PFSK-1 (cell line): Measurements from ENCODE around the gene MCRIP2.

Experiments
- POLR2AphosphoS5 ChIP-seq: IDR thresholded peaks from 2 replicates; pipeline ENCODE4 v1.6.1; 2012; ENCODE audit warnings: low read depth, mild to moderate bottlenecking, control low read depth, low read length, moderate library complexity
- TAF1 ChIP-seq: IDR thresholded peaks from 2 replicates; pipeline ENCODE4 v1.6.1; 2012; ENCODE audit warnings: low read length, control low read depth, borderline replicate concordance; ENCODE audit not compliant: insufficient read depth
- TF ChIP-seq, protein P1 (sequence below), 2 experiments: IDR thresholded peaks; 2 replicates each; pipeline versions ENCODE4 v1.6.1 to v1.8.0; 2011 to 2012; ENCODE audit warnings: low read depth in 2 of 2, low read length in 2 of 2, control low read depth in 1 of 2, inconsistent platforms in 1 of 2, mild to moderate bottlenecking in 1 of 2, moderate library complexity in 1 of 2; ENCODE audit not compliant: insufficient read depth in 1 of 2

DNA sequence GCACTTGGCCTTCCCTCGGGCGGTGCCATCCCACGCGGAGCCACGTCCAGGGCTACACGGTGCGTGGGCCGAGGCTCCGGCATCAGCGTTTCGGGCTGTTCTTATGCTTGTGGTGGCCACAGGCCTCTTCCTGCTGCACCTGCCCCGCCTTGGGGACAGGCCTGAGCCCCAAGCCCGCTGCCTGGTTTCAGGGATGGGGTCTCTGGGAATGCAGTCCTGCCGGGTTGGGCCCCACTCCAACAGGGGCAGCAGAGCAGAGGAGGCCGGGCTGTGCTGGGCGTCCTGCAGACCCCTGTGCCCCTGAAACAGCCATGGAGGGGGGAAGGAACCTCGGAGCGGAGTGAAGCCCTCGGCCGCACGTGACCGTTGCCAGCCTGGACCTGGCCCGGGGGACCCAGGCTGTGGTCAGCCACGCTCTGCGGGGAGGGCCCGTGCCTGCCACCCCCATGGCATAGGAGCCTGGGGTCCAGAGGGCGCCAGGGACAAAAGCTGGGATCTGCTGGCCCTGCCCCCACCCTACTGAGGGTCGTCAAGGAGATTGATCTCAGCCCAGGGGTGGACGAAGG lies 11.3 kb upstream of the MCRIP2 start:
- TF ChIP-seq POLR2AphosphoS5 (no peak), TAF1 (no peak)
- TF ChIP-seq, protein P1, sequence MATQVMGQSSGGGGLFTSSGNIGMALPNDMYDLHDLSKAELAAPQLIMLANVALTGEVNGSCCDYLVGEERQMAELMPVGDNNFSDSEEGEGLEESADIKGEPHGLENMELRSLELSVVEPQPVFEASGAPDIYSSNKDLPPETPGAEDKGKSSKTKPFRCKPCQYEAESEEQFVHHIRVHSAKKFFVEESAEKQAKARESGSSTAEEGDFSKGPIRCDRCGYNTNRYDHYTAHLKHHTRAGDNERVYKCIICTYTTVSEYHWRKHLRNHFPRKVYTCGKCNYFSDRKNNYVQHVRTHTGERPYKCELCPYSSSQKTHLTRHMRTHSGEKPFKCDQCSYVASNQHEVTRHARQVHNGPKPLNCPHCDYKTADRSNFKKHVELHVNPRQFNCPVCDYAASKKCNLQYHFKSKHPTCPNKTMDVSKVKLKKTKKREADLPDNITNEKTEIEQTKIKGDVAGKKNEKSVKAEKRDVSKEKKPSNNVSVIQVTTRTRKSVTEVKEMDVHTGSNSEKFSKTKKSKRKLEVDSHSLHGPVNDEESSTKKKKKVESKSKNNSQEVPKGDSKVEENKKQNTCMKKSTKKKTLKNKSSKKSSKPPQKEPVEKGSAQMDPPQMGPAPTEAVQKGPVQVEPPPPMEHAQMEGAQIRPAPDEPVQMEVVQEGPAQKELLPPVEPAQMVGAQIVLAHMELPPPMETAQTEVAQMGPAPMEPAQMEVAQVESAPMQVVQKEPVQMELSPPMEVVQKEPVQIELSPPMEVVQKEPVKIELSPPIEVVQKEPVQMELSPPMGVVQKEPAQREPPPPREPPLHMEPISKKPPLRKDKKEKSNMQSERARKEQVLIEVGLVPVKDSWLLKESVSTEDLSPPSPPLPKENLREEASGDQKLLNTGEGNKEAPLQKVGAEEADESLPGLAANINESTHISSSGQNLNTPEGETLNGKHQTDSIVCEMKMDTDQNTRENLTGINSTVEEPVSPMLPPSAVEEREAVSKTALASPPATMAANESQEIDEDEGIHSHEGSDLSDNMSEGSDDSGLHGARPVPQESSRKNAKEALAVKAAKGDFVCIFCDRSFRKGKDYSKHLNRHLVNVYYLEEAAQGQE (IDR thresholded peaks at IDR 0.05; ENCODE audit: insufficient read depth in 1 of 2, low read depth in 2 of 2, low read length in 2 of 2) = no peak
